Measurements from ENCODE around the gene GLS2.

- TF ChIP-seq DPF2 (IDR thresholded peaks at IDR 0.05), result no peak
- no peak for TF ChIP-seq TRIM28 (IDR thresholded peaks at IDR 0.05)
- TF ChIP-seq TOE1 (IDR thresholded peaks at IDR 0.05; ENCODE audit: borderline replicate concordance), result no peak
- TF ChIP-seq TOE1 (CRISPR knock-in tag; IDR thresholded peaks at IDR 0.05; ENCODE audit: borderline replicate concordance, low read depth), result no peak
- TF ChIP-seq E2F4 (CRISPR knock-in tag; IDR thresholded peaks at IDR 0.05; ENCODE audit: low read depth), result no peak
- TF ChIP-seq, protein P1, sequence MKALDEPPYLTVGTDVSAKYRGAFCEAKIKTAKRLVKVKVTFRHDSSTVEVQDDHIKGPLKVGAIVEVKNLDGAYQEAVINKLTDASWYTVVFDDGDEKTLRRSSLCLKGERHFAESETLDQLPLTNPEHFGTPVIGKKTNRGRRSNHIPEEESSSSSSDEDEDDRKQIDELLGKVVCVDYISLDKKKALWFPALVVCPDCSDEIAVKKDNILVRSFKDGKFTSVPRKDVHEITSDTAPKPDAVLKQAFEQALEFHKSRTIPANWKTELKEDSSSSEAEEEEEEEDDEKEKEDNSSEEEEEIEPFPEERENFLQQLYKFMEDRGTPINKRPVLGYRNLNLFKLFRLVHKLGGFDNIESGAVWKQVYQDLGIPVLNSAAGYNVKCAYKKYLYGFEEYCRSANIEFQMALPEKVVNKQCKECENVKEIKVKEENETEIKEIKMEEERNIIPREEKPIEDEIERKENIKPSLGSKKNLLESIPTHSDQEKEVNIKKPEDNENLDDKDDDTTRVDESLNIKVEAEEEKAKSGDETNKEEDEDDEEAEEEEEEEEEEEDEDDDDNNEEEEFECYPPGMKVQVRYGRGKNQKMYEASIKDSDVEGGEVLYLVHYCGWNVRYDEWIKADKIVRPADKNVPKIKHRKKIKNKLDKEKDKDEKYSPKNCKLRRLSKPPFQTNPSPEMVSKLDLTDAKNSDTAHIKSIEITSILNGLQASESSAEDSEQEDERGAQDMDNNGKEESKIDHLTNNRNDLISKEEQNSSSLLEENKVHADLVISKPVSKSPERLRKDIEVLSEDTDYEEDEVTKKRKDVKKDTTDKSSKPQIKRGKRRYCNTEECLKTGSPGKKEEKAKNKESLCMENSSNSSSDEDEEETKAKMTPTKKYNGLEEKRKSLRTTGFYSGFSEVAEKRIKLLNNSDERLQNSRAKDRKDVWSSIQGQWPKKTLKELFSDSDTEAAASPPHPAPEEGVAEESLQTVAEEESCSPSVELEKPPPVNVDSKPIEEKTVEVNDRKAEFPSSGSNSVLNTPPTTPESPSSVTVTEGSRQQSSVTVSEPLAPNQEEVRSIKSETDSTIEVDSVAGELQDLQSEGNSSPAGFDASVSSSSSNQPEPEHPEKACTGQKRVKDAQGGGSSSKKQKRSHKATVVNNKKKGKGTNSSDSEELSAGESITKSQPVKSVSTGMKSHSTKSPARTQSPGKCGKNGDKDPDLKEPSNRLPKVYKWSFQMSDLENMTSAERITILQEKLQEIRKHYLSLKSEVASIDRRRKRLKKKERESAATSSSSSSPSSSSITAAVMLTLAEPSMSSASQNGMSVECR (CRISPR knock-in tag; IDR thresholded peaks at IDR 0.05), result no peak
- TF ChIP-seq CTCF (IDR thresholded peaks at IDR 0.05 in 2 of 3, conservative IDR thresholded peaks at IDR 0.05 in 1 of 3; ENCODE audit: insufficient read depth in 2 of 3, low read depth in 1 of 3, low read length in 3 of 3), result no peak
- TF ChIP-seq GABPA (tag; conservative IDR thresholded peaks at IDR 0.05; ENCODE audit: low read depth), result no peak
- no peak for TF ChIP-seq FOXA1 (IDR thresholded peaks at IDR 0.05; ENCODE audit: borderline replicate concordance)
- TF ChIP-seq ZNF431 (CRISPR knock-in tag; IDR thresholded peaks at IDR 0.05), result no peak
- no peak for TF ChIP-seq ID3 (CRISPR knock-in tag; IDR thresholded peaks at IDR 0.05)
- no peak for TF ChIP-seq ID3 (tag; IDR thresholded peaks at IDR 0.05)
- no peak for TF ChIP-seq BCOR (IDR thresholded peaks at IDR 0.05)
Observed at GRCh38 chr12:56476972-56477432, 11.0 kb downstream of the GLS2 start.

All from K562 (cell line).